ENCODE measurements around the gene A2ML1.

GRCh38 chr12:8784290-8784888 is 38.0 kb upstream of the A2ML1 start:
- TF ChIP-seq CTCF (IDR thresholded peaks at IDR 0.05) (no peak), POLR2A (IDR thresholded peaks at IDR 0.05) (no peak)

Measured in body of pancreas (tissue), 4 donors.